Activated CD4-positive, alpha-beta T cell treated with anti-CD3 and anti-CD28 coated beads, Interleukin-2, amount 10 ng/mL, durations not matched to agents 7 days and 5 days (primary cell): ENCODE results near the gene ADRA1B. TPM values are rescaled to one million over a fixed set of nuclear protein-coding genes. Genes with fewer than 3 reads are reported as not detected.
A peak's percentile ranks its signal among the peaks of the same experiment; 100 is the strongest.
"Not testable (repeated sequence)": the region's sequence is repeated elsewhere in the genome, so short reads cannot be mapped to it uniquely, and the experiment has no call there.

Experiments used
- CTCF ChIA-PET: fragments of 350-600 bp; sonication (Branson Sonifier 250); formaldehyde crosslinking; loops from one replicate; lab custom pipeline; 2021; ENCODE audit warnings: antibody characterized with exemption; lab: Charles Lee
- POLR2A ChIA-PET: fragments of 350-600 bp; sonication (Branson Sonifier 250); formaldehyde crosslinking; loops from one replicate; lab custom pipeline; 2021; ENCODE audit warnings: antibody characterized with exemption; lab: Charles Lee
- DNase-seq: peaks from one replicate; pipeline ENCODE4 v3.0.0-alpha.2; 2020
- H3K27ac Mint-ChIP-seq: one replicate; pipeline ENCODE4 v1.8.0; 2021; ENCODE audit warnings: mild to moderate bottlenecking, moderate library complexity, mixed read lengths
- H3K27me3 Mint-ChIP-seq: one replicate; pipeline ENCODE4 v1.8.0; 2021; ENCODE audit warnings: mixed read lengths
- H3K36me3 Mint-ChIP-seq: one replicate; pipeline ENCODE4 v1.8.0; 2021; ENCODE audit warnings: low read depth, mixed read lengths
- H3K4me1 Mint-ChIP-seq: one replicate; pipeline ENCODE4 v1.8.0; 2021; ENCODE audit warnings: mixed read lengths
- H3K4me3 Mint-ChIP-seq: one replicate; pipeline ENCODE4 v1.8.0; 2021; ENCODE audit warnings: mild to moderate bottlenecking, moderate library complexity, mixed read lengths
- H3K9me3 Mint-ChIP-seq: one replicate; pipeline ENCODE4 v1.8.0; 2021; ENCODE audit warnings: mixed read lengths
- total RNA-seq, 2 experiments: library from RNA; stranded (reverse); gene quantifications; one replicate each; pipeline ENCODE4 v1.2.3, GENCODE V29; 2021

The ADRA1B gene
- total RNA-seq, 2 experiments from 2014 or later, result not detected

- H3K4me3 Mint-ChIP-seq, H3K27ac Mint-ChIP-seq, DNase-seq, H3K4me1 Mint-ChIP-seq, CTCF ChIA-PET, H3K36me3 Mint-ChIP-seq, H3K9me3 Mint-ChIP-seq, POLR2A ChIA-PET: not testable (repeated sequence)
- H3K27me3 Mint-ChIP-seq, result peaks cover 29% of the 10 kb centered on the region
Measured at GRCh38 chr5:159965838-159966128, 49.5 kb downstream of the ADRA1B start.

GRCh38 chr5:159969966-159970365, 53.7 kb downstream of the ADRA1B start:
- no peak for DNase-seq
- Mint-ChIP-seq H3K27me3 (peaks cover 60% of the 10 kb centered on the region), H3K36me3 (no peaks in the 10 kb centered on the region), H3K9me3 (no peaks in the 10 kb centered on the region), H3K4me1 (peaks cover 8% of the 10 kb centered on the region), H3K27ac (no peak overlapping the region), H3K4me3 (no peak overlapping the region)
- ChIA-PET CTCF (interaction anchor here (1.0 kb wide), 1 partner anchor 17 kb away, joined by 3 read pairs; no protein-coding TSS in a partner anchor), POLR2A (no interaction called here)

GRCh38 chr5:159971038-159971437, 54.8 kb downstream of the ADRA1B start:
- peaks cover 63% of the 10 kb centered on the region for H3K27me3 Mint-ChIP-seq
- no peak overlapping the region for H3K27ac Mint-ChIP-seq
- peaks cover 8% of the 10 kb centered on the region for H3K4me1 Mint-ChIP-seq
- POLR2A ChIA-PET, result no interaction called here
- no peaks in the 10 kb centered on the region for H3K9me3 Mint-ChIP-seq
- H3K36me3 Mint-ChIP-seq, result no peaks in the 10 kb centered on the region
- CTCF ChIA-PET, result interaction anchor here (1.0 kb wide), 1 partner anchor 16 kb away, joined by 3 read pairs; no protein-coding TSS in a partner anchor
- H3K4me3 Mint-ChIP-seq, result no peak overlapping the region
- no peak for DNase-seq

- Mint-ChIP-seq H3K27ac (no peak overlapping the region), H3K9me3 (no peaks in the 10 kb centered on the region), H3K4me1 (peaks cover 8% of the 10 kb centered on the region), H3K27me3 (peaks cover 59% of the 10 kb centered on the region), H3K36me3 (no peaks in the 10 kb centered on the region), H3K4me3 (peak overlapping the region; percentile 0)
- POLR2A ChIA-PET, result no interaction called here
- DNase-seq, result no peak
- CTCF ChIA-PET, result no interaction called here
Measured at GRCh38 chr5:159971514-159971913, 55.2 kb downstream of the ADRA1B start.

- Mint-ChIP-seq H3K4me1 (peaks cover 8% of the 10 kb centered on the region), H3K9me3 (no peaks in the 10 kb centered on the region), H3K27me3 (peaks cover 61% of the 10 kb centered on the region), H3K36me3 (no peaks in the 10 kb centered on the region), H3K4me3 (no peak overlapping the region), H3K27ac (no peak overlapping the region)
- CTCF ChIA-PET, result no interaction called here
- DNase-seq, result no peak
- POLR2A ChIA-PET, result no interaction called here
Measured at GRCh38 chr5:159971931-159972461, 55.7 kb downstream of the ADRA1B start.

- Mint-ChIP-seq H3K27me3 (peaks cover 63% of the 10 kb centered on the region), H3K36me3 (no peaks in the 10 kb centered on the region), H3K9me3 (no peaks in the 10 kb centered on the region), H3K27ac (no peak overlapping the region), H3K4me1 (peaks cover 8% of the 10 kb centered on the region), H3K4me3 (peak overlapping the region; percentile 10)
- CTCF ChIA-PET, result no interaction called here
- DNase-seq, result no peak
- POLR2A ChIA-PET, result no interaction called here
Measured at GRCh38 chr5:159972538-159973362, 56.5 kb downstream of the ADRA1B start.

GRCh38 chr5:159975462-159976019, 59.3 kb downstream of the ADRA1B start:
- ChIA-PET CTCF (interaction anchor here (2.1 kb wide), 1 partner anchor 12 kb away, joined by 5 read pairs; no protein-coding TSS in a partner anchor), POLR2A (no interaction called here)
- H3K36me3 Mint-ChIP-seq, result no peaks in the 10 kb centered on the region
- no peak for DNase-seq
- H3K27me3 Mint-ChIP-seq, result peaks cover 65% of the 10 kb centered on the region
- H3K27ac Mint-ChIP-seq, result no peak overlapping the region
- H3K9me3 Mint-ChIP-seq, result no peaks in the 10 kb centered on the region
- H3K4me1 Mint-ChIP-seq, result peaks cover 8% of the 10 kb centered on the region
- no peak overlapping the region for H3K4me3 Mint-ChIP-seq

GRCh38 chr5:159976921-159977320, 60.6 kb downstream of the ADRA1B start:
- POLR2A ChIA-PET, result no interaction called here
- Mint-ChIP-seq H3K9me3 (no peaks in the 10 kb centered on the region), H3K4me3 (no peak overlapping the region), H3K27me3 (peaks cover 54% of the 10 kb centered on the region), H3K27ac (no peak overlapping the region), H3K4me1 (peaks cover 5% of the 10 kb centered on the region), H3K36me3 (no peaks in the 10 kb centered on the region)
- DNase-seq, result no peak
- CTCF ChIA-PET, result interaction anchor here (0.7 to 2.1 kb wide), 2 partner anchors 10 to 174 kb away, joined by 3 to 5 read pairs; no protein-coding TSS in a partner anchor

- Mint-ChIP-seq H3K4me3 (no peak overlapping the region), H3K27me3 (peaks cover 54% of the 10 kb centered on the region), H3K36me3 (no peaks in the 10 kb centered on the region), H3K4me1 (no peaks in the 10 kb centered on the region), H3K9me3 (no peaks in the 10 kb centered on the region), H3K27ac (no peak overlapping the region)
- CTCF ChIA-PET, result interaction anchor here (1.3 kb wide), 1 partner anchor 9 kb away, joined by 4 read pairs; no protein-coding TSS in a partner anchor
- POLR2A ChIA-PET, result no interaction called here
- no peak for DNase-seq
Measured at GRCh38 chr5:159978358-159978757, 62.1 kb downstream of the ADRA1B start.

- peaks cover 2% of the 10 kb centered on the region for H3K4me1 Mint-ChIP-seq
- CTCF ChIA-PET, result no interaction called here
- POLR2A ChIA-PET, result no interaction called here
- H3K27ac Mint-ChIP-seq, result no peak overlapping the region
- no peaks in the 10 kb centered on the region for H3K36me3 Mint-ChIP-seq
- H3K27me3 Mint-ChIP-seq, result peaks cover 59% of the 10 kb centered on the region
- H3K4me3 Mint-ChIP-seq, result no peak overlapping the region
- DNase-seq, result no peak
- H3K9me3 Mint-ChIP-seq, result no peaks in the 10 kb centered on the region
Measured at GRCh38 chr5:159982421-159983173, 66.3 kb downstream of the ADRA1B start.

GRCh38 chr5:159987031-159987674, 70.9 kb downstream of the ADRA1B start:
- CTCF ChIA-PET, result interaction anchor here (0.5 to 1.7 kb wide), 9 partner anchors 9 to 539 kb away, joined by 3 to 8 read pairs (median 4); no protein-coding TSS in a partner anchor
- peaks cover 3% of the 10 kb centered on the region for H3K4me1 Mint-ChIP-seq
- H3K36me3 Mint-ChIP-seq, result no peaks in the 10 kb centered on the region
- H3K27me3 Mint-ChIP-seq, result peaks cover 68% of the 10 kb centered on the region
- H3K27ac Mint-ChIP-seq, result no peak overlapping the region
- peak overlapping the region; percentile 44 for H3K4me3 Mint-ChIP-seq
- POLR2A ChIA-PET, result interaction anchor here (0.7 kb wide), 1 partner anchor 723 kb away, joined by 3 read pairs; no protein-coding TSS in a partner anchor
- DNase-seq, result peak; percentile 77
- H3K9me3 Mint-ChIP-seq, result no peaks in the 10 kb centered on the region

- DNase-seq, result no peak
- Mint-ChIP-seq H3K4me1 (peaks cover 3% of the 10 kb centered on the region), H3K4me3 (no peak overlapping the region), H3K36me3 (no peaks in the 10 kb centered on the region), H3K9me3 (peaks cover 6% of the 10 kb centered on the region), H3K27me3 (peaks cover 56% of the 10 kb centered on the region), H3K27ac (no peak overlapping the region)
- ChIA-PET POLR2A (no interaction called here), CTCF (interaction anchor here (1.2 kb wide), 1 partner anchor 46 kb away, joined by 3 read pairs; no protein-coding TSS in a partner anchor)
Measured at GRCh38 chr5:159990506-159990905, 74.2 kb downstream of the ADRA1B start.
